Fibroblast of lung (primary cell): ENCODE data around the gene SRD5A1.

Experiments
- EZH2 ChIP-seq: IDR thresholded peaks from 2 replicates; pipeline ENCODE4 v1.5.1; 2012; ENCODE audit warnings: low read length, control low read depth, mild to moderate bottlenecking; ENCODE audit errors: missing control alignments
- TF ChIP-seq, protein P1 (sequence below), 2 donors: IDR thresholded peaks in 1 of 2; conservative IDR thresholded peaks in 1 of 2; 1 replicate in 1 of 2; 2 replicates in 1 of 2; pipeline ENCODE4 v1.5.1; 2011 to 2012; ENCODE audit warnings: low read length in 2 of 2, control low read depth in 1 of 2, inconsistent platforms in 1 of 2, low read depth in 1 of 2, mild to moderate bottlenecking in 1 of 2

DNA sequence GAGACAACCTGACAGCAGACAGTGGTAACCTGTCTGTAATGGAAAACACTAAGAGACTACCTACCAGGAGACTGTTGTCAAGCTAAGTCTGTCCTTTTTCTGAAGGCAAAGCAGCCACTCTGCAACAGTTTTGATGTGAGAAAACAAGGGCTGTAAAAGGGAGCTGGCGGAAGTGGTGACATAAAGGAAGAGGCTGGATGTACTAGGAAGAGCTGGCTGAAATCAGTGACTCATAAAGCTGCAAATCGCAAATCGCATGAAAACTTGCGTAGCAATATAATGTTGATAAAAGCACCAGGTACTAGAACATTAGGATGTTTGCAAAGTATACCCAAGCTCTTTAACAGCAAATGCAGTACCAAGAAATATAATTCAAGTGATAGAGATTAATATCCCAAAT, 1.8 kb upstream of the SRD5A1 start:
- TF ChIP-seq, protein P1, sequence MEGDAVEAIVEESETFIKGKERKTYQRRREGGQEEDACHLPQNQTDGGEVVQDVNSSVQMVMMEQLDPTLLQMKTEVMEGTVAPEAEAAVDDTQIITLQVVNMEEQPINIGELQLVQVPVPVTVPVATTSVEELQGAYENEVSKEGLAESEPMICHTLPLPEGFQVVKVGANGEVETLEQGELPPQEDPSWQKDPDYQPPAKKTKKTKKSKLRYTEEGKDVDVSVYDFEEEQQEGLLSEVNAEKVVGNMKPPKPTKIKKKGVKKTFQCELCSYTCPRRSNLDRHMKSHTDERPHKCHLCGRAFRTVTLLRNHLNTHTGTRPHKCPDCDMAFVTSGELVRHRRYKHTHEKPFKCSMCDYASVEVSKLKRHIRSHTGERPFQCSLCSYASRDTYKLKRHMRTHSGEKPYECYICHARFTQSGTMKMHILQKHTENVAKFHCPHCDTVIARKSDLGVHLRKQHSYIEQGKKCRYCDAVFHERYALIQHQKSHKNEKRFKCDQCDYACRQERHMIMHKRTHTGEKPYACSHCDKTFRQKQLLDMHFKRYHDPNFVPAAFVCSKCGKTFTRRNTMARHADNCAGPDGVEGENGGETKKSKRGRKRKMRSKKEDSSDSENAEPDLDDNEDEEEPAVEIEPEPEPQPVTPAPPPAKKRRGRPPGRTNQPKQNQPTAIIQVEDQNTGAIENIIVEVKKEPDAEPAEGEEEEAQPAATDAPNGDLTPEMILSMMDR (conservative IDR thresholded peaks at IDR 0.05 in 1 of 2, IDR thresholded peaks at IDR 0.05 in 1 of 2; ENCODE audit: low read depth in 1 of 2, low read length in 2 of 2), result no peak
- no peak for TF ChIP-seq EZH2
